ENCODE measurements around the gene AP5Z1.

AP5Z1 gene

GRCh38 chr7:4745971-4746919, 29.2 kb upstream of the AP5Z1 start:
- DNase-seq (ENCODE audit: low read depth in 2 of 2) = no peak

DNA sequence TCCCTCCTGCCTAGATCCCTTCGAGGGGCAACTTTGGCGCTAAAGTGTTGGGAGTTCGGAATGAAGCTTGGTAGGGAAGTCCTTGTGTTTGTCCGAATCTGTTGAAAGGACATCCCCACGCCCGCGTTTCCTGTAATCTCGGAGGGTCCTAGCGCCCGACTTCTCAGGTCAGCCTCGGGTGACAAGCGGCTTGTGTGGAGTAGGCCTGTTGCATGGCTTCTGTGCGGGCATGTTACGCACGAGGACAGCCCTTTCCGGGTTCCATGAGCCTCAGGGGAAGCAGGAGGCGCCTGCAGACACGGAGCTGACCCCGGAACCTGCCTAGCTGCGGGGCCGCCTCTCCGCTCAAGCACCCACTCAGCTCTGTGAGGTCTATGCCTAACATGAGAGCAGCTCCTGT, 28.4 kb upstream of the AP5Z1 start:
- no peak for DNase-seq (ENCODE audit: low read depth in 2 of 2)

DNA sequence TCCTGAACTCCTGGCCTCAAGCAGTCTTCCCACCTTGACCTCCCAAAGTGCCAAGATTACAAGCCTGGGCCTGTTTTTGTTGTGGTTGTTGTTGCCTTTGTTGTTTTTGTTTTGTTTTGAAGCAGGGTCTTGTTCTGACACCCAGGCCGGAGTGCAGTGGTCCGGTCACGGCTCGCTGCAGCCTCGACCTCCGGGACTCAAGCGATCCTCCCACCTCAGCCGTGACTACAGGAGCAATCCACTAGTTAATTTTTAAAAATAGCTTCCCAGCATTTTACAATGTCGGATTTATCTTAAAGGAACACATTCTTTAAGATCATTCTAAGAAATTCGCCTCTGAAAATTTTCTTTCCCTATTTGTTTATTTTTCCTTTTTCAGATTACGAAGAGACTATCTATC, 27.7 kb upstream of the AP5Z1 start:
- DNase-seq (ENCODE audit: low read depth in 2 of 2) = no peak

- DNase-seq (ENCODE audit: low read depth in 2 of 2) = no peak
Observed at GRCh38 chr7:4748231-4748681, 27.2 kb upstream of the AP5Z1 start.

GRCh38 chr7:4749363-4749762, 26.1 kb upstream of the AP5Z1 start:
- no peak for DNase-seq (ENCODE audit: low read depth in 2 of 2)

GRCh38 chr7:4749798-4750197, 25.6 kb upstream of the AP5Z1 start:
- DNase-seq (ENCODE audit: low read depth in 2 of 2) = no peak

DNA sequence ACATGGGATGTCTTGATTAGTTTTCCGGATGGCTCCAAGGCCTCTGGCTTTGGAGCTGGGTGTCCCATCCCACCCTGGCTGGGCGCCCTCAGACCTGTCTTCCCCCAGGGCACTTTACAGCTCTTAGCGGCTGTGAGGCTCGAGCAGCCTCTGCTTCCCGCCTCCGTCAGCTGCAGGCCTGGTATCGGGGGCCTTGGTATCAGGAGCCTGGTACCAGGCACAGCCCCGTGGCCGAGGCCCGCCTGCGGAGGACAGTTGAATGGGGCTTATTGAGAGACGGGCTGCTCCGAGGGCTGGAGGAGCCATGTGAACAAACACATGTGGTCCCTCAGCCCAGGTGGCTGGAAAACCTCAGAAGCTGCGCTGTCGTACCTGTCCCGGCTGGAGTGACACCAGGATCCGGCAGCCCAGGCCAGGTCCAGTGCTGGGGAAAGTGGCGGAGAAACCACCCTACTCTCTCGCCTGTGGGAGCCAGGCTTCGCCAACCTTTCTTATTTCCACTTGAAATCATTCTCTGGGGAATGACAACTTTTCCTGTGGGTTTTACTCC, 23.9 kb upstream of the AP5Z1 start:
- no peak for DNase-seq (ENCODE audit: low read depth in 2 of 2)

- DNase-seq (ENCODE audit: low read depth in 2 of 2) = peak; percentile 67 to 68
Observed at GRCh38 chr7:4753598-4754432, 21.6 kb upstream of the AP5Z1 start.

- no peak for DNase-seq (ENCODE audit: low read depth in 2 of 2)
Observed at GRCh38 chr7:4754433-4755010, 20.9 kb upstream of the AP5Z1 start.

DNA sequence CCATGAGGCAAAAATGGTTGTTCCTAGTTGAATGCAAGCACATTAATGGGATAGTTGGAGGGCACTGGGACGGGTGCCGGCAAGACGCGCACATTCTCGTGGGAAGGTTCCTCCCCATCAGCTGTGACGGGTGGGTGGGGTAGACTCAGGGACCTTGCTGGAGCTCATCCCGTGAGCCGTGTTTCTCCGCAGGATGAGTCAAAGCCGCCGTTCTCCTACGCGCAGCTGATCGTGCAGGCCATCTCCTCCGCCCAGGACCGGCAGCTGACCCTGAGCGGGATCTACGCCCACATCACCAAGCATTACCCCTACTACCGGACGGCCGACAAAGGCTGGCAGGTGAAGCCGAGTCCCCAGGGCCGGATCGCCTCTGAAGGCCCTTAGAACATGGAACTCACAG, 20.4 kb upstream of the AP5Z1 start:
- DNase-seq (ENCODE audit: low read depth in 2 of 2) = no peak

DNA sequence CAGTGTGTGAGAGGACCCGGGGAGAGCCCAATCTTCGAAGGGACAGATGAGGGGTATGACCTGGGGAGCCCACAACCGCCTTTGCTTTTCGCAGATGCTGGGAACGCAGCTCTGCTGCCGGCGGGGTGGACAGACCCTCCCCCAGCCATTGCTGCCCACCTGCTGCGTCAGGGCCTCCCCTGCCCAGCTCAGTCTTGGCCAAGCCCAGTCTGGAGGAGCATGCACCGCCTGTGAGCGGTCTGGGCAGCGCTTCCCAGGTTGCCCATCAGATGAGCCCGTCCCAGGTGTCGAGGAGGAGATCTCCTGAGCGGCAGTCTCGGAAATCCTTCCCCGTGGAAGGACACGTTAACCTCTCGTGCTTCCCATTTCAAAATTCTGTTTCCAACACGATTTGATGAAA, 17.3 kb upstream of the AP5Z1 start:
- no peak for DNase-seq (ENCODE audit: low read depth in 2 of 2)

GRCh38 chr7:4758791-4759190, 16.6 kb upstream of the AP5Z1 start:
- DNase-seq (ENCODE audit: low read depth in 2 of 2) = no peak

GRCh38 chr7:4759211-4759610, 16.2 kb upstream of the AP5Z1 start:
- DNase-seq (ENCODE audit: low read depth in 2 of 2) = no peak

DNA sequence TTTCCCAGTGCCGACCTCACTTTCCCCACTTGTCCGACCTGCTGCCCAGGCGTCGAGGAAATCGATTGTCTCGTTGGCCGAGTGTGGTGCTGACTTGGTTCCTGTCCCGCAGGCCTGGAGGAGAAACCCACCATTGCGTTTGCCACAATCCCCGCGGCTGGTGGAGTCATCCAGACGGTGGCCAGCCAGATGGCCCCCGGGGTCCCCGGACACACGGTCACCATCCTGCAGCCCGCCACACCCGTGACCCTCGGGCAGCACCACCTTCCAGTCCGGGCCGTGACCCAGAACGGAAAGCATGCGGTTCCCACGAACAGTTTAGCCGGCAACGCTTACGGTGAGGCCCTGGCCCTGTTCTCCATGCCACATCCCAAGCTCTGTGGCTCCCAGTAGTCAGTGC, 14.5 kb upstream of the AP5Z1 start:
- DNase-seq (ENCODE audit: low read depth in 2 of 2) = no peak

DNA sequence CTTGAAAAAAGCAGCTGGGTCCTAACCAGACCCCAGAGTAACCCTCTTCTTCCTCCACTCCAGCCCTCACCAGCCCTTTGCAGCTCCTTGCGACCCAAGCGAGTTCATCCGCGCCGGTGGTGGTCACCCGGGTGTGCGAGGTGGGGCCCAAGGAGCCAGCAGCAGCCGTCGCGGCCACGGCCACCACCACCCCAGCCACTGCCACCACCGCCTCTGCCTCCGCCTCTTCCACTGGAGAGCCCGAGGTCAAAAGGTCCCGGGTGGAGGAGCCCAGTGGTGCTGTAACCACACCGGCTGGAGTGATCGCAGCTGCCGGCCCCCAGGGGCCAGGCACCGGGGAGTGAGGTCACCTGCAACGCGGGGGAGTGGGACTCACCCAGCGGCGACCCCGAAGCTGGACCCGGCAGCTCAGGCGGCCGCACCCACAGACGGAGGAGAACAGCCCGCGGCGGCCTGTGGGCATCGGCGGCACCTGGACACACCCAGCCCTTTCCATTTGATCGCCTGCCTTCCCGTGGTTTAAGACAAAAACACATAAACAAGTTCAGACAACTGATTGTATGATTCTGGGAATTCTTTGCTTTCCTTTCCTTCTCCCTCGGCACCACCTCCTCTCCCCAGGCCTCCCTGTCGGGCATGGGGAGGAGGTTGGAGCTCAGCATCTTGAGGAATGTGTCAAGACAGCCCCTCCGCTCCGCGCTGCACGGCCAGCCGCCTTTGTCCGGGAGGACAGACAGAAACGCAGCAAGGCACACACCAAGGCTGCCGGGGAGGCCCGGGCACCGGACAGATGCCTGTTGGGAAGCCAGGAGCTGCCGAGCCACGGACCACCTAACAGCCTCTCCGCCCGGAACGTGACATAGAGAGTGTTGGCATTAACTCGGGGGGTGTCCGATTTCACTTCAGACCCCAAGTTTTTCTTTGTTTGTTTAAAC, 13.0 kb upstream of the AP5Z1 start:
- no peak for DNase-seq (ENCODE audit: low read depth in 2 of 2)

GRCh38 chr7:4763091-4763793, 12.2 kb upstream of the AP5Z1 start:
- no peak for DNase-seq (ENCODE audit: low read depth in 2 of 2)

DNA sequence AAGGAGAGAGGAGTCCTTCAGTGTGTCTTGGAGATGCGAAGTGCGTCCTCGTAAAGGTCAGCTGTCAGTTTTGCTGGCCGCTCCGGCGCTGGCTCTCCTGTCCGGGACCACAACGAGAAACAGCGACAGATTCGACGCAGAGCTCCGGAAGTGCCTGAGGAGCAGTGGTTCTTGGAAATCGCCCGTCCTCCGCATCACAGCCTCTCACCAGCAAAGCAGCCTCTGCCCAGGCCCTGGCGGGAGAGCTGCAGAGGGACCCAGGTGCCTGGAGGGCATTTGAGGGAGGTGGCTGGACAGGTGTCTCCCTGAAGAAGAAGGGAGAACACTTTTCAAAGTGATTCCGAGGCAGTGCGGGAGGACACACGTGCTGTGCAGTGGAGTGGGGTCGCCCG, 11.6 kb upstream of the AP5Z1 start:
- DNase-seq (ENCODE audit: low read depth in 2 of 2) = no peak

DNA sequence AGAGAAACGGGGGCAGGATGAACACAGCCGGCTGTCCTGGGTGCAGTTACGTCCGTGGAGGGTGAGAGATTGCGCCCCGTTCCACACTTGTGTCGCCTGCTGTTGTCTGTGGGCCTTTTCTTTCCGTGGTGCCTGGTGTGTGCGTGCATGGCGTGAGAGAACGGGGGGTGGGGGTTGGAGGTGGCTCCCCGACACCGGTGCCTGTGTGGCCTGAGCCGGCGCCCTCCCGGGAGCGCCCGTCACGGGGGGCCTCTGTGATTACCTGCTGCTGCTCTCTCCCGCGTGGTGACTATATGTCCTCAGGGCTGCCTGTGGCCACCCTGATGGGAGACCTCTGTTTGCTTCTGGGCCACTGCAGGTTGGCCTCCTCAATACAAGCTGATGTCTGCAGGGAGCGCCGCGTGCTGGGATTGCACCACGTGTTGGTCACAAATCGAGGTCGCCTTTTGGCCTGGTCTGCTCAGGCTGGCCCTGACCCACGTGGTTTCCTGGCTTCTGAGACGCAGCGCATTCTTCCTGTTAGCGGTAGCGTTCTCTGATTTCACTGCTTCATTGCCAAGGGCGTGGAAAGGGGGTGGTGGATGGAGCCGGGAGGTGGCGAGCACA, 10.9 kb upstream of the AP5Z1 start:
- no peak for DNase-seq (ENCODE audit: low read depth in 2 of 2)

DNA sequence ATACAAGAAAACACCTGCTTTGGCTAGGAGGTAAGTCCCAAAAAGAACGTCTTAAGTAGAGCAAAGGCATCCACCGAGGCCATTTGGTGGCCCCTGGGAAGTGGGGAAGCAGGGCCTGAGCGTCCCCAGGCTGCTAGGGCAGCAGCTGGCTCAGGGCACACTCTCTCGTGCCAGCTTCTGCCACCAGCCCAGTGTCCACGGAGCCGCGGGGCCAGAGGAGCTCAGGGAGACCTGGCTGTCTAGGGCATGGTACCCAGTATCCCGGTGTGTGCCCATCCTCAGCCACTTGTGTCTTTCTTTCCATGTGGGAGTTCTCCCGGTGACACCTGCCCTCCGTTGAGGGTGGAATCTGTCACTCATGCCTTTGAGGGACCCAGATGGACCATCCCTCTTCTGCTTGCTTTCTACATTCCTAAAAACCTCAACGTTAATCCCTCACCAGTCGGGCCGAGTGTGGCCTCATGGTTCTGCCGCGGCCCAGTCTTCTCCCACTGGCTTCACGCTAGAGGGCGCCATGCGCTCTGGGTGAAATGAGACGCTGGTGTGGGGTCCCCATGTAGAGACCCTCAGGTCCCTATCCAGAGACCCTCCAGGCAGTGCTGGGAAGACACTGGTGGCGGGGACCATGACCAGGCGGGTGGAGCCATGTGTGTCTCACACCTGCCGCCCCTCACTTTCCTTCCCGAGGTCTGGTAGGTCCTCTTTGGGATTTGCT, 9.5 kb upstream of the AP5Z1 start:
- DNase-seq (ENCODE audit: low read depth in 2 of 2) = no peak
